Measurements from ENCODE around the gene POF1B. TPM values are rescaled to one million over a fixed set of nuclear protein-coding genes. Genes with fewer than 3 reads are reported as not detected.

Gene POF1B
- total RNA-seq, 1 donor from 2014 or later: 2.9 TPM

Other genes with a start within 250 kb of the POF1B start
- not detected in 2 replicates for gene SATL1, start 135.9 kb downstream of the POF1B start, total RNA-seq
- 3.1 and 6.2 TPM in 2 replicates for gene ZNF711, start 135.7 kb downstream of the POF1B start, total RNA-seq